ENCODE results near the gene OR4D2.

Gene OR4D2

DNA sequence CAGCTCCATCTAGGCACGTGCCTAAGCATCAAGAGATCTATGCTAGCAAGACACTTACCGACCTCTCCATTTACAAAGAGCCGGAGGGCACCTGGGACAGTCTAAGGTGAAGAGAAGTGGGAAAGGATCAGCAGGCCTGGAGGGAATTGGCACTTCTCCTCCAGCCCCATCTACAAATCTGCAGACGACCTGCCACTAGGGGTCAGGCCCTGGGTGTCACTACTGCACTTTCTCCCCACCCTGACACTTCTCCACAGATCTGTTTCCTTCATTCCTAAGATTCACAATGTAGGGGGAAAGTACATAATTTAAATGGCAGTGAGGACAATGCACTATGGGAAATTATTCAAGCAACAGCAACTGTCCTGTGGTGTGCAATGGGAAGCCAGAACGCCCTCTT is 44.1 kb downstream of the OR4D2 start:
- no peak for DNase-seq (ENCODE audit: low read depth)

DNA sequence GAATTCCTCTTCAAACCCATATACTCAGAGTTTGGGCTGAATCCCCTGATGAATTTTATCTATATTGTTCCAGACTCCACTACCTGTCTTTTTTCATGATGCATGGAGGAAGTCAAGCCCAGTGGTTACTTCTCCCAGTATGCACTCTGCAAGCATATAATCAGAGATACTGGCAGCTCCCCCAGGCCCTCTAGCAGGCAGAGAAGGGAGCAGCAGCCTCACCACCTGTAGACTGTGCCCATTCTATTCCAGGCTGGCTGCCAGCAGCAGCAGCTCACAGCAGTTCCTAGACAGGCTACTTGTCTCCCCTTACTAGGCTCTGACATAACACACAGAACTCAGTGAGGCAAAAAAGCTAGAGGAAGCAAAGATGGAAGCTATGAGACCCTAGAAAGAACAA is 48.9 kb downstream of the OR4D2 start:
- DNase-seq (ENCODE audit: low read depth): peak; percentile 13

DNA sequence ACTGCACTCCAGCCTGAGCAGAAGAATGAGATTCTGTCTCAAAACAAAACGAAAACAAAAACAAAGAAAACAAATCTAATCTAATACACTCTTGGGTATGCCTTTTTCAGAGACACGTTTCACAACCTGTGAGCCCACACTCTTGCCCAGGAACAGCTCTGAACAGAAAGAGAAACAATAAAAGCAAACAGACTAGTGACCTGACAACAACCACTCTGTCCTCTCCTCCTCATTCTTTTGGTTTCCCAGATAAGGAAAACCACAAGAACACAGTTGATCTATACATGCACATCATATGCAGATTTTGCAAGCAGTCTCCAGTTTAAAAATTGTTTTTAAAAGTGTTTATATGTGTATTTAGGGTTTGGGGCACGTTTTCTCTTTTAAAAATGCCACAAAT is 51.0 kb downstream of the OR4D2 start:
- DNase-seq (ENCODE audit: low read depth): no peak

DNA sequence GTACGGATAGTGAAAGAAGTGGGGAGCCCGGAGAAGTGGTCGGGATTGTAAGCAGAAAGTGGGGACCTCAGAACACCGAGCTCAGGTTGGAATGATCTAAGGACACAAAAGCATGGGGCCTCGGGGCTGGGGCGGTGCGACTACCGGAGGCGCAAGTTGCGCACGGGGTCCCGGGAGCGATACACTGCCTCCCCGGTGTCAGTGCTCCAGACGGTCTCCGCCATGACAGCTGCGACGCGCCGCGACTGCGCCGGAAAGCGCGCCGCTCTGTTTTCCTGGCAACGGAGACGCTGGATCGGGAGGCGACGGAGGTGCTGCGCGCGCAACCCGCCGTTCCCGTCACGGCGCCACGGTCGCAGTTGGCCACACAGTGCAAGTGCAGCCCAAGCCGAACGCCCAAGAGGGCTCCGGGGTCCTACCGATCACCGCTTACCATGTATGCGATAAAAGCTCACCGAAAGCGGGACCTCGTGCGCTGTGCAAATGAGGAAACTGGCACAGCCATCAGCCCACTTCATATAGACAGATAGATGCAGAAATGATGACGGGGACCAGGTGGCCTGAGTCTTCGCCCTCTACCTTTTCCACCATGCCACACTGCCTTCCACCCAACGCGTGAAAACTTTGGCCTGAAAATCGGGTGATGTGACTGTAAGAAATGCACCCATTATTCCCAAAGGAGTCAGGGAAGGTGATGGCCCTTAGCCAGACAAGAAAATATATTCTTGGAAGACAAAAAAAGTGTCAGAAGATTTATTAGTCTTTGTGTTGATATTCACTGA is 52.4 kb downstream of the OR4D2 start, which contains the start of gene MKS1:
TSS of gene MKS1 (minus strand) at position 249 of the 782 bp plus-strand sequence. CDS start at position 224, 25 bp downstream.
- peak; percentile 94 for DNase-seq (ENCODE audit: low read depth)

DNA sequence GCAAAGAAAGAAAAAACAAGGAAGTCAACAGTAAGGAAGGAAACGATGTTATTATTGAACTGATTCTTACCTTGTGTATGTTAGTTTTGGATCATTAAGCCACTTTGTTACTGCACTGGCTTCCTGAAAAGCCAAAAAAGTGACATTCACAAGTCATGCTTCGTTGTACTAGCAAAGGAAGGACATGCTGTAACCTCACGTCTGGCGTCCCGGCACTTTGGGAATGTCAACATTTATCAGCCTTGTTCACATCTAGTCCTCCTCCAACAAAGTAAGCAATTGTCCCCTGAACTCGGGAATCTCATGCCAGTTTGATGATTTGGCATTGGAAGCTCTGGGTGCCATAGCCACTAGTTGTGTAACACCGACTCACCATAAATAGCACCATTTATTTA is 53.0 kb downstream of the OR4D2 start:
- DNase-seq (ENCODE audit: low read depth): peak; percentile 19

All from ELR (cell line).